GM19397 (cell line): ENCODE measurements around the gene PLEKHG4B.

Experiments used
- ATAC-seq: cut with Tn5 transposase; IDR thresholded peaks from one replicate; pipeline ENCODE4 v1.9.1; 2021; ENCODE audit warnings: mild to moderate bottlenecking, moderate library complexity; ENCODE audit not compliant: unreplicated experiment

PLEKHG4B gene

GRCh38 chr5:167982-168660 is 76.2 kb downstream of the PLEKHG4B start:
- ATAC-seq, result no peak

DNA sequence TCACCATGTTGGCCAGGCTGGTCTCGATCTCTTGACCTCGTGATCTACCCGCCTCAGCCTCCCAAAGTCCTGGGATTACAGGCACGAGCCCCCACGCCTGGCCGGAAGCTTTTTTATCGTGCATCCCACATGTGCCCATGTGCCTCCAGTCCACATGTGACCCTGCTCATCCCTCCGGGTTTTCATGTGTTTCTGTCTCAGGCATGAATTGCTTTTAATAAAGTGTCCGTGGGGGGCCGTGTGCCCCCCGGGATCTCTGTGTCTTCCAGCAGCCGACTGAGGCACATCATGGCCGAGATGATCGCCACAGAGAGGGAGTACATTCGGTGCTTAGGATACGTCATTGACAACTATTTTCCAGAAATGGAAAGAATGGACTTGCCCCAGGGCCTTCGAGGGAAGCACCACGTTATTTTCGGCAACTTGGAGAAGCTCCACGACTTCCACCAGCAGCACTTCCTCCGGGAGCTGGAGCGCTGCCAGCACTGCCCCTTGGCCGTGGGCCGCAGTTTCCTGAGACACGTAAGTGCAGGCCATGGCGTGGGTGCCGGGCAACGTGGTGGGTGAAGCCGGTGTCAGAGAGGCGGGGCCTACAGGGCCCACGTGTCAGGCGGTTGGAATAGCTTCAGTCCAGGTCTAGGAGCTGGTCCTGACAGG is 77.2 kb downstream of the PLEKHG4B start:
- ATAC-seq, result no peak

DNA sequence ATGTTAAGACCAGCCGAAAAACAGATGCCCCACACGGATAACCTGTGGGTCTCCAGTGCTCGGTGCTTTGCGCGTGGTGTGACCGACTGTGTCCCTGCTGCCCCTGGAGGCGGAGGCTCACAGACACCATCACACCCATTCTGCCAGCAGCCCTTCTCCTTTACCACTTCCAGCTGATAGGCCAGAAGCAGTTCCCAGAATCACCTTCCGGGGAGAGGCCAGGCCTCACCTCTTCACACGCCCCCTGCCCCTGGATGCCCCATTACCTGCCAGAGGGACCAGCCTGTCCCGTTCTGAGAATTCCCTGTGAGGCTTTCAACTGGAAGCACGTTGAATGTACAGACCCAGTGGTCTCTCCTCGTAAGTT is 77.7 kb downstream of the PLEKHG4B start:
- ATAC-seq, result no peak

DNA sequence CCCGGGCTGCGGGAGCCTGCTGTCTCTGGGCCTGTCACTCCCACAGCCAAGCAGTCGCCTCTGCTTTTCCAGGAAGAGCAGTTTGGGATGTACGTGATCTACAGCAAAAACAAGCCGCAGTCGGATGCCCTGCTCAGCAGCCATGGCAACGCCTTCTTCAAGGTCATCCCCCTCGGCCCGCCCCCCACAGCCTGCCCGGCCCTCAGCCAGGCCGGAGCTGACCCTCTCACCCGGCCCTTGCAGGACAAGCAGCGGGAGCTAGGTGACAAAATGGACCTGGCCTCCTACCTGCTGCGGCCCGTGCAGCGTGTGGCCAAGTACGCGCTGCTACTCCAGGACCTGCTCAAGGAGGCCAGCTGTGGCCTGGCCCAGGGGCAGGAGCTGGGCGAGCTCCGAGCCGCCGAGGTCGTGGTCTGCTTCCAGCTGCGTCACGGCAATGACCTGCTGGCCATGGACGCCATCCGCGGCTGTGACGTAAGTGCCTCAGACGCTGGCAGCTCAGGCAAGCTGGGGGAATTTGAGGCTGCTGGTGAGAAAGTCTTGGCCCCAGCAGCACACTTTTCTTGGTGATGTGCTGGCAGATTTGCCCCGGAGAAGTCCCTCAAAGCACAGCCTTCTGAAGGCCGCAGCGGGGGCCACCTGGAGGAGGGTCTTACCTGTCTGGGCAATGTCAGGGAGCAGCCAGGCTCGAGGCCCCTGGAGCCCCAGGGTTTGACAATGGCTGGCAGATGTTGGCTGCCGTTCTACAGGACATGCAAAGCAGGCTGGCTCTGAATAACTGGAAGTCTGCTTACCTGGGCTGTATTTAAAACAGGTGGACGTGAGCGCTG is 79.2 kb downstream of the PLEKHG4B start:
- no peak for ATAC-seq

DNA sequence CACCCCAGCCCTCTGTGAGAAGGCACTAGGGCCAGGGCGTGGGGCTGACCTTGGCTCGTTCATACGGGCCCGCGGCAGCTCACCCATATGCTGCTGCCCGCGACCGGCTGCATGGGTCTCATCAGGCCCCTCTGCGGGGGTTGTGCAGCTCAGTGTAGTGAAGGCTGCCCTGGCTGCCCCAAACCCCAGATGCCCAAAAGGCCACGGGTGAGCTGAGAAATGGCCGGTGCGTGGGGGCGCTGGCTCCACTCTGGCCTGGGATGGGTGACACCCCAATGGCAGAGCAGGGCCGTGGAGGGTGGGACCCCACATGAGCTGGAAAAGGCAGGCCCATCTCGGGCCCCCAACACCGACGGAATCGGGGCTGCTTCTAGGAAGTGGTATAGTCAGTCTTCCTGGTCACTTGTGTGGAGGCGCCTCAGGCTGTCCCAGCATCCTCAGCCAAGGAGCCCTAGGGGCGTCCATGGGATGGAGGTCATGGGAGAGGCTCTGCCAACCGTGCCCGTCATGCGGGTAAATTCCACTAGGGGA is 79.9 kb downstream of the PLEKHG4B start:
- no peak for ATAC-seq

GRCh38 chr5:172421-172820 is 80.5 kb downstream of the PLEKHG4B start:
- ATAC-seq, result no peak

DNA sequence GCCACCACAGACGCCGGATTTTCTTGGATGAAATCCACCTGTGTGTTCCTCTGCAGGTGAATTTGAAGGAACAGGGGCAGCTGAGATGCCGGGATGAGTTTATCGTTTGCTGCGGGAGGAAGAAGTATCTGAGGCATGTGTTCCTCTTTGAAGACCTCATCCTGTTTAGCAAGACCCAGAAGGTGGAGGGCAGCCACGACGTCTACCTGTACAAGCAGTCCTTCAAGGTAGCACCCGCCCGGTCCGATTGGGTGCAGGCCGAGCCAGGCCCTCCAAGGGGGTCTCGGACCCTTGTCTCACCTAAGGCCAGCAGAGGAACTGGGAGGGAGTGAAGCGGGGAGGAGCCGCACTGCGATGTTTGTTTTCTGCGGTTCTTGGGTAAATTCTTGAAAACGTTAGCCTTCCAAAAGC is 80.9 kb downstream of the PLEKHG4B start:
- ATAC-seq, result no peak

DNA sequence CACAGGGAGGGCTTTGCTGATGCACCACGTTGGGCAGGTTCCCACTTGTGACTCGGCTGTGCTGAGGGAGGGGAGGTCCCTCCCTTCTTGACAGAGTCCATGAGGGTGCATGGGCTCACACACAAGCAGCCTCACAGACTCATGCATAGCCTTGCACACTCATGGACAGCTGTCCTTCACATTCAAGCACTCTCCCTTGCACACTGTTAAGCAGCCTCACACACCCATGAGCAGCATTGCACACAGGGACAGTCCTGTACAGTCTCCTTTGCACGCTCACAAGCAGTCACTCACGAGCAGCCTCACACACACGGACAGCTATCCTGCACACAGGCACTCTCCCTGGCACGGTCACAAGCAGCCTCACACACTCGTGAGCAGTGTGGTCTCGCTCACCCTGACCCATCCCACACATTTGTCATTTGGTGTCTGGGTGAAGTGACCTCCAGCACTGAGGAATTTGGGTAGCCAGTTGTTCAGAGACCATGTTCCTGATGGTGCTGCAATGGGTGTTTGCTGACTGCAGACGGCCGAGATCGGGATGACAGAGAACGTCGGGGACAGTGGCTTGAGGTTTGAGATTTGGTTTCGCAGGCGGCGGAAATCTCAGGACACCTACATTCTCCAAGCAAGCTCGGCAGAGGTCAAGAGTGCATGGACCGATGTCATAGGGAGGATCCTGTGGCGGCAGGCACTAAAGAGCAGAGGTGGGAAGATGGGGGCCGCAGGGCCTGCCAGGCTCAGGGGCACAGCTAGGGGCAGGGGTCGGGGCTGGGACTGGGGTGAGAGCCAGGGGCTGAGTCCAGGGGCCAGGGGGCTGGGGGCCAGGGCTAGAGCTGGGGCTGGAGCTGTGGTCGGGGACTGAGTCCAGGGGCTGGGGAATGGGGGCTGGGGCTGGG is 81.7 kb downstream of the PLEKHG4B start:
- no peak for ATAC-seq

DNA sequence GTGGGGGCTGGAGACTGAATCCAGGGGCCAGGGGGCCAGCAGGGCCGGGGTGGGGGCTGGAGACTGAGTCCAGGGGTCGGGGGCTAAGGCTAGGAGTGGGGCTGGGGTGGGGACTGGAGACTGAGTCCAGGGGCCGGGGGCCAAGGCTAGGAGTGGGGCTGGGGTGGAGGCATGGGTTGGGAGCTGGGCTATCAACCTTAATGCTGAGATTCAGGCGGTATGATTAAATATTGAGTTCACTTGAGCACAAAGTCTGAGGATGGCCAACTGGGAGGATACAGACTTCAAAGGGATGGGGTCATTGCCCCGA is 82.3 kb downstream of the PLEKHG4B start:
- ATAC-seq, result no peak

DNA sequence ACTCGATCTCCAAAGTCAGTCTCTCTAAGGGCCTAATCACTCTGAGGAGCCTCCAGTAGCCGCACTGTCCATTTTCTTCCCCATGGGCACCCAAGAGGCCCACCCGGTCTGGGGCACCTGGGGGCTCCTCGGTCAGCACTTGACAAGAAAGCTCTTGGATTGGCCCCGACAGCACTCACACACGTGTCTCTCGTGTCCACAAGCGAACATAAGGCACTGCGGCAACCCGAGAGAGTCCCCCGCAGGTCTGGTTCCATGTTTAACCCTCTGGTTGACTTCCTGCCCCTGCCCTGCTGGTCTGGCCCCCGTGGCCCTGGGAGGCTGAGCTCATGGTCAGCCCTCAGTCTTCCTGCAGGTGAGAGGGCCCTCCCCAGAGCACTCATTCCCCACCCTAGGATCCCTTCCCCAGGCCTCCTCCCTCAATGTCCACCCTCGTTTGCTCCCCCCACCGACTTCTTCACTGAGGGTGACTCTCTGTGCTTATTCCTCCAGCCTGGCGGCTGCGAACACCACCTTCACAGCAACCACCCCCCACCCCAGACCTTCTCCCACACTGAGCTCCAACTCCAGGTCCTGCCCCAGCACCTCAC is 83.0 kb downstream of the PLEKHG4B start:
- no peak for ATAC-seq

- no peak for ATAC-seq
These were observed 84.4 kb downstream of the PLEKHG4B start for GRCh38 chr5:176296-176823.

GRCh38 chr5:178110-178509 is 86.1 kb downstream of the PLEKHG4B start:
- no peak for ATAC-seq

DNA sequence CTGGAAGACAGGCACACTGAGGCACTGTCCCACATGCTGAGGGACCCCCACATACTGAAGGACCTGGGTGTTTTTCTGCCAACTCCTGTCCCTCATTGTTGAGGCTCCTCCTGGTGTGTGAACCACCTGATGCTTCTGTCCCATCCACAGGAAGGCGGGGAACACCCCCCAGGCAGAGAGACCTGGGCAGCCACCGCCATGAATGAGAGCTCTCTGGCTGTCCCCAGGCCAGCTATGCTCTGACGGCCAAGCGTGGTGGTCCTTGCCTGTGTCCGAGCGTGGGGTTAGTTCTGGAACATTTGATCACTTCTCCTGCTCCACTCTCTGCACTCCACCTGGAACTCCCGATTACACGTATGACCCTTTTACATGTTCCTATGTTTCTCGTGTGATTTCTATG is 87.4 kb downstream of the PLEKHG4B start:
- ATAC-seq, result no peak

- no peak for ATAC-seq
These were observed 88.4 kb downstream of the PLEKHG4B start for GRCh38 chr5:180286-180918.

DNA sequence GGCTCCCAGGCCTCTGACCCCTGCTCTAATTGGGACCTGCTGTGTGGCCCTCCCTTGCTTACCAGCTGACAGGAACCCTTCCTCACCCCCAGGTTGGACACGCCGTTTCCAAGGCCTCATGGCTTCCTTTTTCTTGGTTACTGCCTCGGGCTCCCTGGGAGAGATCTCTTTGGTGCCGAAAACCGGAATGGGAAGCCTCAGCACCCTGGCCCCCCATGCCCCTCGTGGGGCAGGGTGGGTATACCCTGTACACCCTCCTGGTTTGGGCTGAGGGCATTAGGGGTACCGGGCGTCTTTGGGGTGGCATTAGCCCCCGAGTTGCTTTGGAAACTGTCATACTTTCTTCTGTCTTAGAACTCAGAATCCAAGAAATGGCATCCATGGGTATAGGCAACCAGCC is 89.2 kb downstream of the PLEKHG4B start:
- ATAC-seq, result no peak

DNA sequence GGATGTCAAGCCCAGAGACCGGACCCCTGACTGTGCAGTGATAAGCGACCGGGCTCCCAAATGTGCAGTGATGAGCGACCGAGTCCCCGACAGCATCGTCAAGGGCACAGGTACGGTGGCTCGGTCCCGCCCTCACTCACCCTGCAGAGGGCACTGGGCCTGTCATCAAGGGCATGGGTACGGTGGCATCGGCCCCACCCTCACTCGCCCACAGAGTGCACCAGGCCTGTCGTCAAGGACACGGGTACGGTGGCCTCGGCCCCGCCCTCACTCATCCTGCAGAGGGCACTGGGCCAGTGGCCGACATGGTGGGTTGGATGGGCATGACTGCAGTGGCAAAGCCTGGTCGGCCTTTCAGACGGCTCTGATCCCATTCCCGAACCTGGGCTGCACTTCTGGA is 89.6 kb downstream of the PLEKHG4B start:
- ATAC-seq, result no peak

DNA sequence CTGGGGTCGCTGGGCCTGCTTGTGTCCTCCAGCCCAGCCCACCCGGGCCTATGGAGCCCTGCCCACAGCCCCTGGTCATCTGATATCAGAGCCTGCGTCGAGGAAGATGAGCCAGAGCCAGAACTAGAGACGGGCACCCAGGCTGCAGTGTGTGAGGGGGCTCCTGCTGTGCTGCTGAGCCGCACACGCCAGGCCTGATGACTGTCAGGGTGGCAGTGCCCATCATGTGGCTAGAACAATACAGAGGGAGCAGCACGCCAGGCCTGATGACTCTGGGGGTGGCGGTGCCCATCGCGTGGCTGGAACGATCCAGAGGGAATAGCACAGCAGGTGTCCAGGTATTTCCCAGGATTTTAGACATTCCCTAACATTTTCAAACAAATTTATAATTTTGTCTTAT is 90.2 kb downstream of the PLEKHG4B start:
- ATAC-seq, result no peak

DNA sequence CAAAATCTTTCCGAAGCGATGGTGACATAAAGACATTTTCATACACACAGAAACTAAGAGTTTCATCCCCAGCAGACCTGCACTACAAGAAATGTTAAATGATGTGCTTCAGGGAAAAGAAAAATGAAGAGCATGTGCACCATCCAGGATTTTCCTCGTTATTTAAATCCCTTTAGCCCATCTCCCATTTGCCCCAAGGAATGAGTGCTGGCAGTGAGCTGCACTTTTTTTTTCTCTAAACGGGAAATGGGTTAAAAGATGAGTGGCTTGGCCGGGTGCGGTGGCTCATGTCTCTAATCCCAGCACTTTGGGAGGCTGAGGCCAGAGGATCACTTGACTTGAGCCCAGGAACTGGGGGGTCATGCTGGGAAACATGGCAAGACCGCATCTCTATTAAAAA is 92.5 kb downstream of the PLEKHG4B start:
- ATAC-seq, result no peak

- no peak for ATAC-seq
These were observed 93.4 kb downstream of the PLEKHG4B start for GRCh38 chr5:185095-186070.
